B cell (primary cell): ENCODE measurements around the gene SERPINB1. TPM values are rescaled to one million over a fixed set of nuclear protein-coding genes. Genes with fewer than 3 reads are reported as not detected.

Source experiments
- ATAC-seq: fragments of 200-7000 bp; cut with Tn5 transposase; one replicate; pipeline ENCODE4 v1.10.0; 2021; ENCODE audit warnings: low read depth, mild to moderate bottlenecking, moderate number of reproducible peaks, moderate library complexity
- CTCF ChIA-PET: fragments of 350-600 bp; sonication (Branson Sonifier 250); formaldehyde crosslinking; loops from one replicate; lab custom pipeline; 2021; ENCODE audit warnings: antibody characterized with exemption, inconsistent platforms; lab: Charles Lee
- POLR2A ChIA-PET: fragments of 350-600 bp; sonication (Branson Sonifier 250); formaldehyde crosslinking; loops from one replicate; lab custom pipeline; 2021; ENCODE audit warnings: antibody characterized with exemption; lab: Charles Lee
- DNase-seq: peaks from one replicate; pipeline ENCODE4 v3.0.0; 2013
- H2AFZ ChIP-seq: 2 replicates; pipeline ENCODE4 v1.6.1; 2012; ENCODE audit warnings: mild to moderate bottlenecking, low read depth, low read length; ENCODE audit not compliant: insufficient read depth, poor library complexity, severe bottlenecking
- H3K27ac ChIP-seq, 2 donors: 1 replicate in 1 of 2; 2 replicates in 1 of 2; pipeline ENCODE4 v1.5.1; 2012 to 2013; ENCODE audit warnings: low read length in 2 of 2, mild to moderate bottlenecking in 2 of 2, moderate library complexity in 1 of 2
- H3K27me3 ChIP-seq, 4 experiments: fragments of 200-600 bp in 1 of 4; sonication (generic) in 1 of 4; replicated peaks in 1 of 4; 1 replicate in 2 of 4; 2 replicates in 2 of 4; pipeline versions ENCODE4 v1.6.1 to v1.7.0; 2013 to 2016; ENCODE audit warnings: low read length in 3 of 4, mild to moderate bottlenecking in 2 of 4, mixed read lengths in 1 of 4, moderate library complexity in 1 of 4; ENCODE audit not compliant: insufficient read depth in 4 of 4, control insufficient read depth in 3 of 4; ENCODE audit errors: control extremely low read depth in 1 of 4
- H3K36me3 ChIP-seq, 2 experiments: replicated peaks in 1 of 2; 1 replicate in 1 of 2; 2 replicates in 1 of 2; pipeline versions ENCODE4 v1.6.1 to v1.7.1; 2013; ENCODE audit warnings: low read length in 1 of 2; ENCODE audit not compliant: insufficient read depth in 2 of 2, control insufficient read depth in 1 of 2; ENCODE audit errors: control extremely low read depth in 1 of 2, extremely low read depth in 1 of 2
- H3K4me1 ChIP-seq, 2 donors: fragments of 200-600 bp in 1 of 2; sonication (generic) in 1 of 2; 1 replicate in 1 of 2; 2 replicates in 1 of 2; pipeline versions ENCODE4 v1.5.1 to v1.6.1; 2013 to 2017; ENCODE audit warnings: low read length in 2 of 2; ENCODE audit not compliant: control insufficient read depth in 2 of 2, insufficient read depth in 2 of 2
- H3K4me2 ChIP-seq: replicated peaks from 2 replicates; pipeline ENCODE3; 2012; ENCODE audit warnings: mild to moderate bottlenecking, low read depth, low read length; ENCODE audit not compliant: poor library complexity, severe bottlenecking
- H3K4me3 ChIP-seq, 5 experiments: fragments of 200-600 bp in 1 of 5; sonication (generic) in 1 of 5; 1 replicate in 3 of 5; 2 replicates in 2 of 5; pipeline versions ENCODE4 v1.5.1 to v1.7.0; 2011 to 2016; ENCODE audit warnings: low read length in 4 of 5, mild to moderate bottlenecking in 4 of 5, low read depth in 2 of 5, control low read depth in 1 of 5, moderate library complexity in 1 of 5; ENCODE audit not compliant: insufficient read depth in 1 of 5; ENCODE audit errors: control extremely low read depth in 1 of 5, extremely low read depth in 1 of 5
- H3K79me2 ChIP-seq: fragments of 200-600 bp; sonication (generic); one replicate; pipeline ENCODE4 v1.6.0; 2016; ENCODE audit warnings: low read length; ENCODE audit not compliant: control insufficient read depth, insufficient read depth
- H3K9ac ChIP-seq: fragments of 200-600 bp; sonication (generic); 2 replicates; pipeline ENCODE4 v1.6.1; 2017; ENCODE audit warnings: mild to moderate bottlenecking, low read length, moderate library complexity
- H3K9me3 ChIP-seq, 3 donors: one replicate each; pipeline versions ENCODE4 v1.6.1 to v1.7.1; 2013; ENCODE audit warnings: low read length in 2 of 3; ENCODE audit not compliant: control insufficient read depth in 2 of 3, insufficient read depth in 1 of 3; ENCODE audit errors: control extremely low read depth in 1 of 3
- H4K20me1 ChIP-seq: 2 replicates; pipeline ENCODE4 v1.6.0; 2012; ENCODE audit warnings: mild to moderate bottlenecking, low read length; ENCODE audit not compliant: insufficient read depth, control insufficient read depth, poor library complexity, severe bottlenecking
- H3K27ac Mint-ChIP-seq: one replicate; pipeline ENCODE4 v1.8.0; 2021; ENCODE audit warnings: mixed read lengths
- H3K27me3 Mint-ChIP-seq: one replicate; pipeline ENCODE4 v1.8.0; 2021; ENCODE audit warnings: mixed read lengths
- H3K4me1 Mint-ChIP-seq: one replicate; pipeline ENCODE4 v1.8.0; 2021; ENCODE audit warnings: mixed read lengths
- H3K4me3 Mint-ChIP-seq: one replicate; pipeline ENCODE4 v1.8.0; 2021; ENCODE audit warnings: mixed read lengths
- H3K9me3 Mint-ChIP-seq: one replicate; pipeline ENCODE4 v1.8.0; 2022; ENCODE audit warnings: mixed read lengths; ENCODE audit not compliant: insufficient read depth
- CTCF ChIP-seq: fragments of 200-600 bp; IDR thresholded peaks from one replicate; pipeline ENCODE4 v1.8.0; 2022; ENCODE audit warnings: antibody characterized with exemption, mild to moderate bottlenecking
- EZH2 ChIP-seq: IDR thresholded peaks from 2 replicates; pipeline ENCODE4 v1.6.1; 2012; ENCODE audit warnings: borderline replicate concordance, low read depth, mild to moderate bottlenecking, moderate library complexity, low read length; ENCODE audit not compliant: insufficient read depth, poor library complexity, severe bottlenecking
- WGBS: methylation state at CpG from one replicate; pipeline ENCODE4 v1.1.5; 2013; ENCODE audit warnings: missing lambda C conversion rate; ENCODE audit not compliant: insufficient coverage; 5-methylcytosine and 5-hydroxymethylcytosine counted together
- intact Hi-C: fragments of 100-400 bp; cut with micrococcal nuclease; formaldehyde crosslinking; loops from one replicate; pipeline ENCODE4 v1.10.0; 2022
- polyA plus RNA-seq: library from polyadenylated mRNA; depleted of rRNA; stranded (reverse); fragments of >200 nt; gene quantifications from 2 replicates; pipeline ENCODE4 v1.2.3, GENCODE V29; 2012
- total RNA-seq, 2 donors: library from RNA; stranded (reverse); fragments of 120-200 nt in 1 of 2; gene quantifications; 1 replicate in 1 of 2; 2 replicates in 1 of 2; pipeline versions ENCODE4 v1.2.3 to v1.2.4, GENCODE V29; 2013 to 2022

Gene SERPINB1
- total and polyA plus RNA-seq, 2 donors (not counting 1 experiment from before 2014, with no cell fraction given), result 23.2 to 52.5 TPM

- Histone ChIP-seq H3K9ac (no peak overlapping the region), H3K79me2 (peaks cover 98% of the 10 kb centered on the region), H3K36me3 (no peaks in the 10 kb centered on the region), H3K4me1 (peaks cover 48 to 53% of the 10 kb centered on the region in 2 donors), H3K4me2 (peak overlapping the region; percentile 20), H3K9me3 (peaks cover 0 to 7% (median 0%) of the 10 kb centered on the region in 3 donors), H4K20me1 (peaks cover 10% of the 10 kb centered on the region), H3K4me3 (no peak overlapping the region), H3K27me3 (no peaks in the 10 kb centered on the region), H3K27ac (peak overlapping the region in 1 of 2 donors; percentile 43), H2AFZ (no peak overlapping the region)
- Mint-ChIP-seq H3K4me3 (peak overlapping the region; percentile 20), H3K27ac (peak overlapping the region; percentile 64), H3K9me3 (peaks cover 4% of the 10 kb centered on the region), H3K4me1 (peaks cover 66% of the 10 kb centered on the region), H3K27me3 (no peaks in the 10 kb centered on the region)
- no peak for ATAC-seq
- intact Hi-C loops, result no loop called here
- ChIA-PET CTCF (interaction anchor here (1.0 to 1.3 kb wide), 3 partner anchors 11 to 81 kb away, joined by 3 read pairs; no protein-coding TSS in a partner anchor), POLR2A (interaction anchor here (1.3 kb wide), 1 partner anchor 11 kb away, joined by 3 read pairs; no protein-coding TSS in a partner anchor)
- DNase-seq, result peak; percentile 60
- WGBS, result 100% methylated on average over 3 of the region's 7 CpGs
- TF ChIP-seq CTCF (no peak), EZH2 (no peak)
These were observed 31.0 kb upstream of the SERPINB1 start for GRCh38 chr6:2872423-2873358.

- ATAC-seq (no peak), DNase-seq (no peak)
- Histone ChIP-seq H3K9me3 (peaks cover 0 to 7% (median 0%) of the 10 kb centered on the region in 3 donors), H3K4me3 (no peak overlapping the region), H3K36me3 (no peaks in the 10 kb centered on the region), H2AFZ (no peak overlapping the region), H3K27ac (peak overlapping the region in 1 of 2 donors; percentile 43), H3K4me2 (no peak overlapping the region), H3K79me2 (peaks cover 98% of the 10 kb centered on the region), H3K4me1 (peaks cover 41 to 45% of the 10 kb centered on the region in 2 donors), H3K9ac (no peak overlapping the region), H4K20me1 (peaks cover 10% of the 10 kb centered on the region), H3K27me3 (no peaks in the 10 kb centered on the region)
- intact Hi-C loops, result no loop called here
- CTCF ChIA-PET, result interaction anchor here (1.0 to 1.6 kb wide), 4 partner anchors 10 to 80 kb away, joined by 3 to 5 read pairs (median 3); no protein-coding TSS in a partner anchor
- no peak overlapping the region for H3K4me3 Mint-ChIP-seq
- 80% methylated on average over 1 of the region's 2 CpGs for WGBS
- no peaks in the 10 kb centered on the region for H3K27me3 Mint-ChIP-seq
- H3K9me3 Mint-ChIP-seq, result peaks cover 4% of the 10 kb centered on the region
- POLR2A ChIA-PET, result no interaction called here
- peak overlapping the region; percentile 64 for H3K27ac Mint-ChIP-seq
- TF ChIP-seq EZH2 (no peak), CTCF (no peak)
- peaks cover 65% of the 10 kb centered on the region for H3K4me1 Mint-ChIP-seq
These were observed 30.3 kb upstream of the SERPINB1 start for GRCh38 chr6:2871953-2872352.
